T-helper 2 cell treated with Interferon-gamma antibody and Interleukin-4, amounts not matched to agents 5 μg/mL and 100 μg/mL, for 36 hours (primary cell): ENCODE measurements around the gene NODAL.
"Not testable (repeated sequence)": the region's sequence is repeated elsewhere in the genome, so short reads cannot be mapped to it uniquely, and the experiment has no call there.

ENCODE experiments used
- DNase-seq: peaks from one replicate; pipeline ENCODE4 v3.0.0; 2021; ENCODE audit warnings: low spot score
- H3K27ac Mint-ChIP-seq: one replicate; pipeline ENCODE4 v1.8.0; 2021; ENCODE audit warnings: mild to moderate bottlenecking, mixed read lengths
- H3K27me3 Mint-ChIP-seq: one replicate; pipeline ENCODE4 v1.8.0; 2021; ENCODE audit warnings: low read depth, mixed read lengths
- H3K36me3 Mint-ChIP-seq: one replicate; pipeline ENCODE4 v1.8.0; 2021; ENCODE audit warnings: low read depth, mixed read lengths
- H3K4me1 Mint-ChIP-seq: one replicate; pipeline ENCODE4 v1.8.0; 2021; ENCODE audit warnings: low read depth, mixed read lengths
- H3K4me3 Mint-ChIP-seq: one replicate; pipeline ENCODE4 v1.8.0; 2022; ENCODE audit warnings: mild to moderate bottlenecking, moderate library complexity, mixed read lengths
- H3K9me3 Mint-ChIP-seq: one replicate; pipeline ENCODE4 v1.8.0; 2021; ENCODE audit warnings: mixed read lengths

NODAL gene

DNA sequence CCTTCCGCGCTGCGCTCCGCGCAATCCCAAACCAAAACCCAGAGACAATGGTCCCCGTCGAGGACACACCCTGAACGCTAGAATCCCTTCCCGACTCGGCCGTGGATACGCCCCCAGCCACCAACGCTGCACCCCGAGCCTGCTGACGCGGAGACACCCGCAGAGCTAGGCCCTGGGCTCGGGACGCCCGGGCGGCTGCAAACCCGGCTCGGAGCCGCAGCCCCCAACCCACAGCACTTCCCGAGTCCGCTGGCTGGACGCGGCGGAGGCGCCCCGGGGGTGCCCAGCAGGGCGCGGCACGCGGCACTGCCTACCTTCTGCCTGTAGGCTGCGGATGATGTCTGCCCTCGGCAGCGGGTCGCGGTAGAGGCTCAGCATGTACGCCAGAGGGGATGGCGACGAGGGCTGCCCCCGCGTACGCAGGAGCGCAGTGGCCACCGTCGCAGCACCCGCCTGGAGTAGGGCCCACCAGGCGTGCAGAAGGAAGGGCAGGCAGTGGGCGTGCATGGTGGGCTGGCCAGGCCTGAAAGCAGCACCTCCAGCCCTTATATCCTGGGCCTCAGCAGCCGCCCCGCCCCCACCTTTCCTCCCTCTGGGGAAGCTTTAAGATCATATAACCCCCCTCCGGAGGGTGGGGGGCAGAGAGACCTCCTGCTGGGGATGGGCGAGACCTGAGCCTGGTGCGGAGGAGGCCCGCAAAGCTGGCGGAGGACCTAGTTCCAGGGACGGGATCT, at the start of gene NODAL:
Gene NODAL, minus strand, starts transcription at position 521 of the 734 bp plus-strand sequence. Its CDS starts 14 bp downstream, at position 507.
- Mint-ChIP-seq H3K4me3 (peak within 1 kb of the TSS; percentile 75), H3K27me3 (peaks cover 63% of the 10 kb centered on the region), H3K4me1 (peaks cover 5% of the 10 kb centered on the region), H3K9me3 (no peaks in the 10 kb centered on the region), H3K36me3 (no peaks in the 10 kb centered on the region), H3K27ac (no peak within 1 kb of the TSS)
- DNase-seq, result no peak

DNA sequence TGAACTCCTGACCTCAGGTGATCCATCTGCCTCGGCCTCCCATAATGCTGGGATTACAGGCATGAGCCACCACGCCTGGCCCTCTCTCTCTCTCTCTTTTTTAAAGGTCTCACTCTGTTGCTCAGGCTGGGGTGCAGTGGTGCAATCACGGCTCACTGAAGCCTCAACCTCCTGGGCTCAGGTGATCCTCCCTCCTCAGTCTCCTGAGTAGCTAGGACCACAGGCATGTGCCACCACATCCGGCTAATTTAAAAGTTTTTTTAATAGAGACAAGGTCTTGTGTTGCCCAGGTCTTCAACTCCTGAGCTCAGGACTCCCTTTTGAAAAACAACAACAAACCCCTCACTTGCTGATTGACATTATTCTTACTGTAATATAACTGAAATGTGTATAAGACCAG, 48.7 kb upstream of the NODAL start:
- no peaks in the 10 kb centered on the region for H3K27me3 Mint-ChIP-seq
- H3K4me1 Mint-ChIP-seq, result peaks cover 18% of the 10 kb centered on the region
- no peak overlapping the region for H3K4me3 Mint-ChIP-seq
- H3K36me3 Mint-ChIP-seq, result no peaks in the 10 kb centered on the region
- no peaks in the 10 kb centered on the region for H3K9me3 Mint-ChIP-seq
- DNase-seq, result no peak
- H3K27ac Mint-ChIP-seq, result no peak overlapping the region

DNA sequence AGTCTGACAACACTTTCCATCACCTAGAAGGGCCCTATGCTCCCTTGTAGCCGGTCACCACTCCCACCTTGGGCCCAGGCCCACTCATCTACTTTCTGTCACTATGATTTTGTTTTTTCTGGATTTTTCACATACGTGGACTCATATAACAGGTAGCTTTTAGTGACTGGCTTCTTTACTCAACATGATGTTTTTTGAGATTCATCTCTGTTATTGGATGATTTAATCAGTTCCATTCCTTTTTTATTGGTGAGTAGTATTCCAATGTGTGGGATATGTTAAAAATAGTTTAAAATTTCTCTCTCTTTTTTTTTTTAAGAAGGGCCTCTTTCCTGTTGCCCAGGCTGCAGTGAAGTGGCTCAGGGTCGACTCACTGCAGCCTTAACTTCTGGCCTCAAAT, 46.3 kb upstream of the NODAL start:
- Mint-ChIP-seq H3K9me3 (no peaks in the 10 kb centered on the region), H3K27me3 (peaks cover 2% of the 10 kb centered on the region), H3K4me1 (no peaks in the 10 kb centered on the region), H3K4me3 (no peak overlapping the region), H3K36me3 (no peaks in the 10 kb centered on the region), H3K27ac (no peak overlapping the region)
- no peak for DNase-seq

DNA sequence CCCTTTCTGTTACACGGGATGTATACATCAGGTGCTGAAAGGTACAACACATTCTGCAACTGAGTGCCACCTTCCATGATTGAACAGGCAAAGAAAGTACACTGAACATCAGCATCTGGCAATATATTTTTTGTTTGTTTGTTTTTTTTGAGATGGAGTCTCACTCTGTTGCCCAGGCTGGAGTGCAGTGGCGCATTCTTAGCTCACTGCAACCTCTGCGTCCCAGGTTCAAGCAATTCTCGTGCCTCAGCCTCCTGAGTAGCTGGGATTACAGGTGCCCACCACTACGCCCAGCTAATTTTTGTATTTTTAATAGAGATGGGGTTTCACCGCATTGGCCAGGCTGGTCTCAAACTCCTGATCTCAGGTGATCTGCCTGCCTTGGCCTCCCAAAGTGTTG, 42.4 kb upstream of the NODAL start:
- H3K4me1 Mint-ChIP-seq, result peaks cover 15% of the 10 kb centered on the region
- H3K4me3 Mint-ChIP-seq, H3K27ac Mint-ChIP-seq, H3K36me3 Mint-ChIP-seq, H3K9me3 Mint-ChIP-seq, DNase-seq: not testable (repeated sequence)
- H3K27me3 Mint-ChIP-seq, result peaks cover 13% of the 10 kb centered on the region

DNA sequence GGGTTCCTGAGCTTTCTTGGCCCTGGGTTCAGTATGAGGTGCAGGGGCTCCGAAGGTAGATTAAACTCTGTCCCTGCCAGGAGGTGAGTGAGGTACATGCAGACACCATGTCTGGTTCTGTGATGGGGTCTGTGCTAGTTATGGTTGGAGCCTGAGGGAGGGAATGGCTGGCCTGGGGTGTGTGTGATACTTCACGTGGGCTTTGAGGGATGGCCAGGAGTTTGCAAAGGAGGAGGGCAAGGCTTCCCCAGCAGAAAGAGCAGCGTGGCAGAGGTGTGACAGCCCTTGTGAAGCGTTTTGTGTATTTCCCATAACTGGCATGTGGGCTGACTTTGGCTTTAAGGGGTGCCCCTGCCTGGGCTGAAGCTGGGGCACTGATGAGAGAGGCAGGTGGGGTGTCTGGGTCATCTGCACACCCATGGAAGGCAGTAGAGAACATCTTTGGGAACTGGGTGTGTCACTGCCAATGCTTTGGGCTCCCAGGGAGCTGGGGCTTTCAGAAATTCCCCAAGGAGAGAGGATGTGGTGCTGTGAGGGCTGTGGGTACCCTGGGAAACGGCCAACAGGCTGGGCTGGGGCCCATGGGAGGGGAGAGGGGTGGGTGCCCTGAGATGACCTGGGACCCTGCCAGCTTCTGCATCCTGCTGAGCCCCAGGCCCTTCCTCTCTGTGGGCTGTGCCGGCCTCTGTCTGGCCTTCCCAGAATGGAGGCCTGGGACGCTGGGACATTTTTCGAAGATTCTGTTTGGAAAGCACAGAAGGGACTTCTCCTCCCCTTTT, 41.7 kb upstream of the NODAL start:
- Mint-ChIP-seq H3K4me1 (peaks cover 15% of the 10 kb centered on the region), H3K9me3 (no peaks in the 10 kb centered on the region), H3K27ac (no peak overlapping the region), H3K36me3 (no peaks in the 10 kb centered on the region), H3K27me3 (peaks cover 14% of the 10 kb centered on the region), H3K4me3 (no peak overlapping the region)
- DNase-seq, result no peak

DNA sequence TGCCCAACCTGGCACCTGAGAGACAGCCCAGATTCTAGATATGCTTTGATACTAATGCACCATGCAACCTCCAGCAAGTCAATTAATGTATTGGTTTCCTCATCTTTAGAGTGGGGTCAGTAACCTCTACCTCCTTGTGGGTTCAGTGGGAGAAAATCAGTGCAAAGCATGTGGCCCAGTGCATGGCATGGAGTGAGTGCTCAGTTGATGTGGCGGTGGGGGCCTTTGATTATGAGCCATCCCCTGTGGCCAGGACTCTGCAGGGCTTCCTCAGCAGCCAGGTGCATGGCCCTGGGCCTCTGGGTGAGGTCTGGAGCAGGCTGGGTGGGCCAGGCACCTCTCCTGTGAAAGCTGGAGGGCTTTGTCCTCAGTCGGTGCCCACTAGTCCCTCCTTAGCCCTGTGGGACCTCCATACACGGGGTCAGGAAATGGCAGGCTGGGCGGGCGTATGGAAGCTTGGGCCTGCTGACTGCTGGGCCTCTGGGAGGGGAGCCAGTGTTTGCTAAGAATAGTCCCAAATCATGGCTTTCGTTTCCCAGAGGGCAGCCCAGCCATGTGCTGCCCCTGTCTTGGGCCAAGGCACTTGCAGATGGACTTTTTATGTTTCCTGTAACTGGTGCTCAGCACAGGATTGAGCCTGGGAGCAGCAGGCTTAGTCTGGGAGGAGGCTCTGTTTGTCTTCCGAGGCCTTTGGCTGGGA, 40.5 kb upstream of the NODAL start:
- H3K27me3 Mint-ChIP-seq, result peaks cover 24% of the 10 kb centered on the region
- peaks cover 23% of the 10 kb centered on the region for H3K4me1 Mint-ChIP-seq
- H3K4me3 Mint-ChIP-seq, result no peak overlapping the region
- H3K9me3 Mint-ChIP-seq, result no peaks in the 10 kb centered on the region
- no peaks in the 10 kb centered on the region for H3K36me3 Mint-ChIP-seq
- no peak overlapping the region for H3K27ac Mint-ChIP-seq
- no peak for DNase-seq

DNA sequence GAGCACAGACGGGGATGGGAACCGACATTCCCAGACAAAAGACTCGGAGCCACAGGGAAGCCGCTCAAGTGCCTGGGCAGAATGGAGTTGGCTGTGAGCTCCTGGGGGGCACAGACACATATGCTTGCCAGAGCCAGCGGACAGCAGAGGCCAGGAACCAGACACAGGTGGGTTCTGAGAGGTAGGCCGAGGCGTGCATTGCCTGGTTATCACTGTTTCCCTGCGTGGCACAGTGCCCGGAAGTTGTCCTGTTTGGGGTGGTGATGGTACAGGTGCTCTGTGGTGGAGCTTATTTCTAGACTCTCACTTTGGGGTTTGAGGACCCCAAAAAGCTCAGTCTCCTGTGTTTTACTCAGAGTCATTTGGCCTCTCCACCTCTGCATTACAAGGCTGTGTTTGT, 39.6 kb upstream of the NODAL start:
- DNase-seq, result no peak
- Mint-ChIP-seq H3K27ac (no peak overlapping the region), H3K9me3 (no peaks in the 10 kb centered on the region), H3K4me3 (no peak overlapping the region), H3K36me3 (no peaks in the 10 kb centered on the region), H3K4me1 (peaks cover 28% of the 10 kb centered on the region), H3K27me3 (peaks cover 33% of the 10 kb centered on the region)

DNA sequence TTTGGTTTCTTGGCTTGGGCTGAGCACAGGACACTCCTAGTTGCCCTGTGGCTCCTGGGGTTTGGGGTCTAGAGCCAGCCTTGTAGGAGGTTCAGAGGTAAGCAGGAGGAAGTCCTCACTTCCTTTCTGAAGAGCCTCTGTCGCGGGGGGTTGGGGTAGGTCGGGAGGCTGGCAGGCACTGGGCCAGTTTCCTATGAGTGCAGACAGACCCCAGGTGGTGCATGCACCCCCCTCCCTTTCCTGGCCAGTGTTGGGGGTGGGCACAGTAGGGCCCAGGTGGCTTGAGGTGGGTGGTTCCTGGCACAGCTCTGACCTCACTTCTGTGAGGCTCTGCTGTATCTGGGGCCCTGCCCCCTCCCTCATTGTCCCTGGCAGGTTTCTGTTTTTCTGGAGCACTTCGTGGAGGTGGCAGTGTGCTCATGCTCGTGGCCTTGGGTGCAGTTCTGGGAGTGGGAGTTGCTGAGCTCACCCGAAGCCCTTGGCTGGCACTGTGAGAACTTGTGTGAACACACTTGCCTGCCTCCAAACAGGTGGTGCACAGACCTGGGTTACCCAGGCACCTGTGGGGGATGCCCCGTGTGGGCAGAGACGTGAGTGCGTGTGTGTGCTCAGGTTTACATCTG, 38.9 kb upstream of the NODAL start:
- Mint-ChIP-seq H3K27ac (no peak overlapping the region), H3K9me3 (no peaks in the 10 kb centered on the region), H3K4me3 (peak overlapping the region; percentile 69), H3K4me1 (peaks cover 28% of the 10 kb centered on the region), H3K27me3 (peaks cover 40% of the 10 kb centered on the region), H3K36me3 (no peaks in the 10 kb centered on the region)
- no peak for DNase-seq

DNA sequence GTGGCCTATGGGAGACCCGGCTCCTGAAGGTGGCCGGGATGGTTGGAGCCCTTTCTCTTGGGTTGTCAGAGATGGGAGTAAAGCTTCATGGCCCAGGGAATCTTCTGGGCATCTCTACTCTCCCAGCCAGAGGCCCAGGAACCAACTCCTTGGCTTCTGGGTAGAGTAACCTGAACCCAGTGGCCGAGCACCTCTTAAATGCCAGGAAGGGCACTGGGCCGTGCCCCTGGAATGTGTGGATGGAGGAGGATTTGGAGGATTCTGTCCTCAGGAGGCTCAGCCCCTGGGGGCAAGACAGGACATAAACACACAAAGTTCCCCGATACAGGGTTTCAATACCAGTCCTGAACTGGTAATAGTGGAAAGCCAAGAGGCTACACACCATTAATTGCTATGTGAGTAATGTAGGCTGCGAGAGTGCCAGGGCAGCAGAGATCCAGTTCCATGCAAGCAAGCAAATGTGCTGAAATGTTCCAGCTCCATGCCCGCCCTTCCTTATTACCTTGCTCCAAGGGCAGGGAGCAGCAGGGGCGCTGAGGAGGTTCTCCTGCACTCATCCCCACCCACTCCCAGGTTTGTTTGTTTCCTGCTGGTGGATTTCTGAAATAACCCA, 38.3 kb upstream of the NODAL start:
- no peaks in the 10 kb centered on the region for H3K36me3 Mint-ChIP-seq
- H3K4me1 Mint-ChIP-seq, result peaks cover 28% of the 10 kb centered on the region
- H3K9me3 Mint-ChIP-seq, result no peaks in the 10 kb centered on the region
- no peak for DNase-seq
- peaks cover 46% of the 10 kb centered on the region for H3K27me3 Mint-ChIP-seq
- no peak overlapping the region for H3K27ac Mint-ChIP-seq
- H3K4me3 Mint-ChIP-seq, result peak overlapping the region; percentile 69

DNA sequence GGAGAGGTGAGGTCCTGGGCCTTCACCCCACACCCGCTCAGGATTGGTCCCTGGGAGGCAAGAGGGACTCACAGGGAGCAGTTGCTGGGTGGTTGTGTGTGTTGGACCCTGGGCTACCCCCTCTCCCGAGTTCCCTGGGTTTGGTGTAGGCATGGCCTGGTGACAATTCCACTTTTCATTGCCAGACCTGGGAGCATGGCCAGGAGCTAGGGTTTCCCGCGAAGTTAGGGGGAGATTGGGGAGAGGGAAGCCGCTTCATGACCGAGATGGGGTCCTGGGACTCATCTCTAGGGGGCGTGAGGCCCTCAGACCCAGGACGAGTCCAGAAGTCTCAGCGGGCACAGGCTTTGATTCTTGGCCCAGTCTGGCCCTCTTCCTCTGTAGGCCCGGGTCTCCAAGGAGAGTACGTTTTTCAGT, 37.7 kb upstream of the NODAL start:
- Mint-ChIP-seq H3K9me3 (no peaks in the 10 kb centered on the region), H3K4me1 (peaks cover 28% of the 10 kb centered on the region), H3K36me3 (no peaks in the 10 kb centered on the region), H3K4me3 (peak overlapping the region; percentile 69), H3K27me3 (peaks cover 51% of the 10 kb centered on the region), H3K27ac (no peak overlapping the region)
- no peak for DNase-seq

DNA sequence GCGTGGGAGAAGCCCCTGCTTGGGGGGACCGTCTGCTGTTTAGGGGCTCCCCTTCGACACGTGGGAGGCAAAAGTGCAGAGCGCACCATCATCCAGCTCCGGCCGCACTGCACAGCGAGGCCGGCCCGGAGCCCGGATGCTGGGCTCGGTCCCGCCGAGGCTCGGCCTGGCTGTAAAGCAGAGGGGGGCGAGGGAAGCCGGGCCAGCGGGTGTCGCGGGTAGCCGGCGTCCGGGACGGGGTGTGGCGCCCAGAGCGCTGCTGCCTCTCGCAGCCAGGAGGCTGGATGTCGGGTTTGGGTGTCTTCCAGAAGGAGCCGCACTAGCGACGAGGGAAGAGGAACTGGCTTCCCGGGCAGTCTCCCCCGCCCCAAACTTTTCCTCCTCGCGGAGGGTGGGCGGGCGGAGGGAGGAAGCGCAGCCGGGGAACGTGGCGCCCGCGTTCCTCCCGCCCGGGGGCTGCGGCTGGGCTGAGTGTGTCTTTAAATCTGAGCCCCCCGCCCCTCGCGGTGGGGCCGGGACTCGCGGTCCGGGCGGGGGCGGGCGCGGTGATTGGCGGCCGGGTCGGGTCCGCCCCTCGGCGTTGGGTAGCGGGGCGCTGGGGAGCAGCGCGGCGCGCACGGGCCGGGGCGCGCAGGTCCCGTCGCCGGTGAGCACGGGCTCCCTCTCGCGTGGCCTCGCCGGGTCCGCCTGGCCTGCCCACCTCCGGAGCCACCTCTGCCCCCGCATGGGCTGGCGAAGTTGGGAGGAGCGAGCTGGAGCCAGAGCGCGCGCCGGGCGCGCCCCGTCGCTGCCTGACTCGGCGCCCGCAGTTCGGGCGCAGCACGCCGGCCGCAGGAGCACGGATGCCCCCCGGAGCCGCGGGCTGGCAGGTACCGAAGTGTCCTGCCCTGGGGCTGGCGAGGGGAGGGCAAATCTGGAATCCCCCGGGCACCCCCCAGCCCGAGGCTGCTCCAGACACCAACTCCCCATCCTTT, 37.0 kb upstream of the NODAL start, which contains the start of gene PALD1:
Gene PALD1, plus strand, starts transcription at position 577 of the 974 bp plus-strand sequence. CDS start 47,185 bp downstream, outside the sequence.
- Mint-ChIP-seq H3K27me3 (peaks cover 54% of the 10 kb centered on the region), H3K4me3 (peak within 1 kb of the TSS; percentile 74), H3K4me1 (peaks cover 28% of the 10 kb centered on the region), H3K36me3 (no peaks in the 10 kb centered on the region), H3K27ac (peak within 1 kb of the TSS; percentile 62), H3K9me3 (no peaks in the 10 kb centered on the region)
- DNase-seq, result peak; percentile 56

DNA sequence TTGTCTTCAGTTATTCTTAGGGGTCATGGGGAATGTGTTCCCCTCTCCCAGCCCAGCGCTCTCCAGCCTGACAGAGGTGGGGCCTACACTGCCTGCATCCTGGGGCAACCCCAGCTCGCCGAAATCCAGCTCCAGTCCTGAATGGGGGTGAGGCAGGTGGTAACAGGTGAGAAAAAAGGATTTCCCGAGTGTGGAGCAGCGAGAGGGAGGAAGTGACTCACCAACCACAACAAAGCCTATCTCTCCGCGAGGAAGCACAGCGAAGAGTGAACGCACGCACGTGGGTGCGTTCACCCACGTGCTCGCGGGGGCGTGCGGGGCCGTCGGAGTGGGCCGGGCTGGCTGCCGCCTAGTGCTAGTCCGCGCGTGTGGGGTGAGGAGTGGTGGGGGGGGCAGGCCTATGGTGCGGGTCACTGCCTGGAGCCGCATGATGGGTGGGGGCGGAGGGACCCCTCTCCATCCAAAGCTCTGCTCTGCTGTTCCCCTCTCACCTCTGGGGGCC, 36.2 kb upstream of the NODAL start:
- peak overlapping the region; percentile 74 for H3K4me3 Mint-ChIP-seq
- peaks cover 51% of the 10 kb centered on the region for H3K27me3 Mint-ChIP-seq
- no peaks in the 10 kb centered on the region for H3K36me3 Mint-ChIP-seq
- H3K27ac Mint-ChIP-seq, result peak overlapping the region; percentile 62
- H3K9me3 Mint-ChIP-seq, result no peaks in the 10 kb centered on the region
- peak; percentile 74 for DNase-seq
- H3K4me1 Mint-ChIP-seq, result peaks cover 28% of the 10 kb centered on the region
